AML-193 (cell line): ENCODE results near the gene BZW2.

Source experiments
- DNase-seq, 2 experiments: peaks; one replicate each; lab custom pipeline; 2025; lab: John Stamatoyannopoulos, UW

Gene BZW2

GRCh38 chr7:16645593-16646471 lies at the start of gene BZW2, which contains the start of gene ANKMY2:
TSS of gene BZW2 (plus strand) at chr7:16646181. CDS start at chr7:16665444, 19,263 bp downstream.
TSS of gene ANKMY2 (minus strand) at chr7:16645754. CDS start at chr7:16645573, 181 bp downstream.
- peak; percentile 90 to 95 for DNase-seq

GRCh38 chr7:16598015-16598414 lies 48.0 kb upstream of the BZW2 start:
- DNase-seq = no peak

GRCh38 chr7:16599860-16600259 lies 46.1 kb upstream of the BZW2 start:
- no peak for DNase-seq

GRCh38 chr7:16603633-16604032 lies 42.3 kb upstream of the BZW2 start:
- DNase-seq = no peak

GRCh38 chr7:16604054-16604453 lies 41.9 kb upstream of the BZW2 start:
- peak in 1 of 2 experiments; percentile 16 for DNase-seq

GRCh38 chr7:16606704-16607103 lies 39.3 kb upstream of the BZW2 start:
- DNase-seq = no peak

GRCh38 chr7:16609842-16610450 lies 36.0 kb upstream of the BZW2 start:
- no peak for DNase-seq

- no peak for DNase-seq
Measured at GRCh38 chr7:16611711-16612110, 34.3 kb upstream of the BZW2 start.

GRCh38 chr7:16615228-16615627 lies 30.8 kb upstream of the BZW2 start:
- DNase-seq = no peak

GRCh38 chr7:16616122-16616521 lies 29.9 kb upstream of the BZW2 start:
- no peak for DNase-seq

GRCh38 chr7:16616542-16616941 lies 29.4 kb upstream of the BZW2 start:
- DNase-seq = no peak

GRCh38 chr7:16619979-16620408 lies 26.0 kb upstream of the BZW2 start:
- no peak for DNase-seq

GRCh38 chr7:16626388-16626787 lies 19.6 kb upstream of the BZW2 start:
- no peak for DNase-seq

- DNase-seq = no peak
Measured at GRCh38 chr7:16627236-16627635, 18.7 kb upstream of the BZW2 start.

GRCh38 chr7:16630654-16631053 lies 15.3 kb upstream of the BZW2 start:
- no peak for DNase-seq

- no peak for DNase-seq
Measured at GRCh38 chr7:16634271-16634738, 11.7 kb upstream of the BZW2 start.

- no peak for DNase-seq
Measured at GRCh38 chr7:16636555-16637101, 9.4 kb upstream of the BZW2 start.

GRCh38 chr7:16637379-16637778 lies 8.6 kb upstream of the BZW2 start:
- no peak for DNase-seq

GRCh38 chr7:16638282-16639280 lies 7.4 kb upstream of the BZW2 start:
- no peak for DNase-seq

GRCh38 chr7:16644157-16644556 lies 1.8 kb upstream of the BZW2 start:
- DNase-seq = no peak
